Measurements from ENCODE around the gene SELE. TPM values are rescaled to one million over a fixed set of nuclear protein-coding genes. Genes with fewer than 3 reads are reported as not detected.

SELE gene
- total and polyA plus RNA-seq, 2 of the 8 experiments (the other 6 are each of a cell fraction or from before 2014, with no cell fraction given) = not detected

DNA sequence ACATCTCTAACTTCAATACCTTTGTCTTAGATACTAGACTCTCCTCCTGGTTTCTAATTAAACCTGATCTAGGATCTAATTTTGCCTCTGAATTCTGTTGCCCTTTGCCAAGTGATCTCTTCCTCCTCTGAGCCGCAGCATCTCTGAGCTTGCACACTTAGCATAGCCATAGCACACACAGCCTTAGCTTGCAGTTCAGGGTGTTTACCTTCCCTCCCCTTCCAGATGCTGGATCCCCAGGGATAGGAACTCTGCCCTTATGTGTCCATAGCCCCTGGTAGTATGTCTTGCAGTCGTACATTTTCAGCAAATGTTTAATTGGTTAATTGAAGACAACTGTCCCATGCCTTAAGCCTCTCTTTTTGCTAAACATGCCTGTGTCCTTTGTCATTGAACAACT is 52.7 kb downstream of the SELE start:
- no peak overlapping the region for H4K5ac ChIP-seq (ENCODE audit: insufficient read length, low read depth, low read length)
- H3K79me2 ChIP-seq (ENCODE audit: control insufficient read depth in 1 of 2, insufficient read depth in 2 of 2, low read length in 2 of 2) = no peaks in the 10 kb centered on the region
- no peak overlapping the region for H4K8ac ChIP-seq (ENCODE audit: extremely low read depth, insufficient read depth, low read length)
- H2BK20ac ChIP-seq (ENCODE audit: low read length) = no peak overlapping the region
- no peak overlapping the region for H2BK120ac ChIP-seq (replicated peaks; ENCODE audit: low read depth, low read length)
- H2AK5ac ChIP-seq (ENCODE audit: low read depth, low read length) = no peak overlapping the region
- CTCF ChIA-PET (ENCODE audit: partially characterized antibody) = interaction anchor here (0.7 to 2.3 kb wide), 4 partner anchors 11 to 65 kb away, joined by 3 to 5 read pairs (median 4); no protein-coding TSS in a partner anchor
- DNase-seq (ENCODE audit: low read depth in 1 of 2, low spot score in 2 of 2) = no peak
- no peak overlapping the region for H3K14ac ChIP-seq (ENCODE audit: insufficient read length)
- no peak overlapping the region for H2BK5ac ChIP-seq (ENCODE audit: low read depth, low read length)
- no peak overlapping the region for H3K23ac ChIP-seq (ENCODE audit: insufficient read length)
- H3K27me3 ChIP-seq (replicated peaks in 1 of 4; ENCODE audit: control insufficient read depth in 3 of 4, extremely low read depth in 1 of 4, insufficient read depth in 3 of 4, low read length in 3 of 4) = peaks cover 47 to 72% (median 52%) of the 10 kb centered on the region in 4 experiments
- no peak overlapping the region for H3K4me2 ChIP-seq (ENCODE audit: insufficient read depth in 1 of 2, low read depth in 2 of 2, low read length in 2 of 2)
- H2BK15ac ChIP-seq (ENCODE audit: low read length) = no peak overlapping the region
- no peak overlapping the region for H3K4me3 ChIP-seq (ENCODE audit: extremely low read depth in 1 of 4, insufficient read depth in 2 of 4, low read depth in 3 of 4, low read length in 4 of 4)
- H3K27ac ChIP-seq (ENCODE audit: low read depth, low read length) = no peak overlapping the region
- no peak overlapping the region for H3K18ac ChIP-seq (ENCODE audit: extremely low read depth, low read length)
- WGBS, 2 experiments (ENCODE audit: extremely low coverage in 1 of 2, insufficient coverage in 1 of 2, insufficient read length in 1 of 2, insufficient replicate concordance in 2 of 2, low coverage in 1 of 2, low lambda C conversion rate in 2 of 2, missing lambda C conversion rate in 1 of 2) = 82% methylated on average over 2 of the region's 2 CpGs; no CpG with 5 or more reads in 1 of the 2 experiments
- FAIRE-seq = no peak
- peaks cover 0 to 1% (median 0%) of the 10 kb centered on the region in 4 experiments; a peak in 1 of 7 replicates for H3K4me1 ChIP-seq (replicated peaks in 1 of 4; ENCODE audit: control insufficient read depth in 3 of 4, insufficient read depth in 4 of 4, low read length in 3 of 4)
- peaks cover 3 to 4% of the 10 kb centered on the region in 2 experiments; a peak in 2 of 4 replicates for H3K9me3 ChIP-seq (ENCODE audit: insufficient read depth in 2 of 2, low read depth in 1 of 2, low read length in 1 of 2)
- H3K23me2 ChIP-seq (ENCODE audit: low read depth, low read length) = no peaks in the 10 kb centered on the region
- peaks cover 0 to 6% (median 0%) of the 10 kb centered on the region in 4 experiments; a peak in 1 of 8 replicates for H3K36me3 ChIP-seq (ENCODE audit: control insufficient read depth in 2 of 4, insufficient read depth in 4 of 4, low read length in 3 of 4)
- H2AFZ ChIP-seq (ENCODE audit: low read length) = no peak overlapping the region
- no peak overlapping the region for H3K9ac ChIP-seq (replicated peaks in 1 of 4; ENCODE audit: extremely low read depth in 1 of 4, low read depth in 3 of 4, low read length in 3 of 4)
- POLR2A ChIA-PET (ENCODE audit: partially characterized antibody) = no interaction called here
- H4K20me1 ChIP-seq (replicated peaks in 1 of 2; ENCODE audit: control insufficient read depth in 1 of 2, insufficient read depth in 2 of 2, low read length in 2 of 2) = no peaks in the 10 kb centered on the region
- no peak overlapping the region for H3K56ac ChIP-seq (replicated peaks; ENCODE audit: insufficient read length, low read depth, low read length)
- no peak overlapping the region; the same call in 1 of the 2 replicates for H2BK12ac ChIP-seq (ENCODE audit: low read depth, low read length)
- H3K79me1 ChIP-seq (ENCODE audit: low read depth, low read length) = no peaks in the 10 kb centered on the region
- no peak for TF ChIP-seq RFX5 (IDR thresholded peaks at IDR 0.05; ENCODE audit: borderline replicate concordance, low read depth, low read length)
- no peak for TF ChIP-seq RNF2 (IDR thresholded peaks at IDR 0.05; ENCODE audit: borderline replicate concordance, low read depth, low read length, missing control alignments, poor library complexity, severe bottlenecking)
- no peak for TF ChIP-seq E2F6 (IDR thresholded peaks at IDR 0.05)
- TF ChIP-seq GABPA (IDR thresholded peaks at IDR 0.05; ENCODE audit: borderline replicate concordance, insufficient read depth, low read length) = no peak
- no peak for TF ChIP-seq CBX5 (IDR thresholded peaks at IDR 0.05; ENCODE audit: low read depth, low read length)
- TF ChIP-seq JUN (IDR thresholded peaks at IDR 0.05; ENCODE audit: low read depth, low read length) = no peak
- TF ChIP-seq SIN3A (conservative IDR thresholded peaks at IDR 0.05 in 1 of 2, IDR thresholded peaks at IDR 0.05 in 1 of 2; ENCODE audit: low read depth in 1 of 2, low read length in 2 of 2) = no peak
- TF ChIP-seq TCF12 (IDR thresholded peaks at IDR 0.05; ENCODE audit: low read depth, low read length) = no peak
- H4K91ac ChIP-seq (replicated peaks; ENCODE audit: insufficient read length, low read length) = no peak overlapping the region
- H3K4ac ChIP-seq (replicated peaks; ENCODE audit: insufficient read length, low read depth, low read length) = no peak overlapping the region
